K562 (cell line): Measurements from ENCODE around the gene ZER1. TPM values are rescaled to one million over a fixed set of nuclear protein-coding genes. Genes with fewer than 3 reads are reported as not detected.

Experiments
- C11orf30 ChIP-seq: fragments of 450-650 bp; IDR thresholded peaks from 2 replicates; pipeline ENCODE4 v1.6.1; 2016; ENCODE audit warnings: low read depth, mild to moderate bottlenecking
- ESRRA ChIP-seq: fragments of 450-650 bp; IDR thresholded peaks from 2 replicates; pipeline ENCODE4 v1.6.1; 2014; ENCODE audit warnings: low read depth, mild to moderate bottlenecking, moderate library complexity, borderline replicate concordance
- NR4A1 ChIP-seq, 2 experiments: fragments of 250-450 bp in 1 of 2; fragments of 450-650 bp in 1 of 2; sonication (Bioruptor Pico) in 1 of 2; IDR thresholded peaks; 2 replicates each; pipeline versions ENCODE4 v1.4.0 to v1.6.1; 2016 to 2020; ENCODE audit warnings: mild to moderate bottlenecking in 2 of 2, missing compliant biosample characterization in 1 of 2, missing genetic modification characterization in 1 of 2, moderate library complexity in 1 of 2
- ZNF212 ChIP-seq: fragments of 450-650 bp; formaldehyde crosslinking; IDR thresholded peaks from 2 replicates; pipeline ENCODE4 v1.4.0; 2020; ENCODE audit warnings: mild to moderate bottlenecking
- ZNF75A ChIP-seq: fragments of 450-650 bp; formaldehyde crosslinking; IDR thresholded peaks from 2 replicates; pipeline ENCODE4 v1.4.0; 2020; ENCODE audit warnings: mild to moderate bottlenecking
- polyA plus RNA-seq, 8 experiments: library from polyadenylated mRNA; depleted of rRNA in 4 of 8; stranded (reverse) in 5 of 8; unstranded in 3 of 8; fragments of >200 nt; fragmentation: Nextera tagmentation in 2 of 8; fragmentation: Illumina TruSeq in 1 of 8; extraction: Ambion mirVana in 2 of 8; extraction: Trizol in 1 of 8; gene quantifications; 2 replicates each; pipeline versions ENCODE4 v1.2.1 to v1.2.3, GENCODE V29; 2011 to 2014; ENCODE audit warnings: inconsistent platforms in 1 of 8, missing spikeins in 1 of 8
- total RNA-seq, 7 experiments: library from RNA; depleted of rRNA in 6 of 7; stranded (reverse); fragments of >200 nt in 6 of 7; fragmentation: Illumina TruSeq in 2 of 7; extraction: Trizol in 2 of 7; gene quantifications; 2 replicates each; pipeline versions ENCODE4 v1.2.1 to v1.2.3, GENCODE V29; 2011 to 2021; ENCODE audit warnings: low replicate concordance in 1 of 7
- TF ChIP-seq, protein P1 (sequence below): fragments of 200-800 bp; sonication (Bioruptor generic); IDR thresholded peaks from 2 replicates; pipeline ENCODE4 v1.6.1; 2017; ENCODE audit warnings: missing genetic modification characterization, missing compliant biosample characterization
- TF ChIP-seq, protein P2 (sequence below): fragments of 250-450 bp; sonication (Bioruptor Pico); IDR thresholded peaks from 2 replicates; pipeline ENCODE4 v1.4.0; 2020; ENCODE audit warnings: mild to moderate bottlenecking, moderate library complexity, borderline replicate concordance
- TF ChIP-seq, protein P3 (sequence below): sonication (generic); formaldehyde crosslinking; IDR thresholded peaks from 2 replicates; pipeline ENCODE4 v1.8.1; 2023; ENCODE audit warnings: mild to moderate bottlenecking, missing genetic modification reagents, moderate library complexity

ZER1 gene
- total and polyA plus RNA-seq, 9 of the 15 experiments (the other 6 are each of a cell fraction or from before 2014, with no cell fraction given): 0.07 to 10.7 (median 6.2) TPM

DNA sequence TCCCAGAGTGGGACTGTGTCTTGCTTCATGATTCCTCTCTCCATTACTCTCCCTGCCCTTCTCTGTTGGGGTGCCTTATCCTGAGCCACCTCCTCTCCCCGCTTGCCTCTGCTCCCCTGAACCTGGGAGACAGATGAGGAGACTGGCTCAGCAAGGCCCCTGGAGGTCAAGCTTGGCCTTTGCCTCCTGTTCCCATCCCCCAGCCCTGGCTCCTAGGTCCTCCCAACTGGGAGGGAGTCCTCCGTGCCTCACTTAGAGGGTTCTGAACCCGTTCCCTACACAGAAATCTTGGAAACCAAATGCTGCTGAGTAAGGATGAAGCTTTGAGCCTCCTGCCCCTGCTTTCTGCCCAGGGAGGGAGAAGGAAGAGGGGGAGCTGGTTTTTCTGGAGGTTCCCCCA is 36.8 kb upstream of the ZER1 start (continued):
- TF ChIP-seq, protein P1, sequence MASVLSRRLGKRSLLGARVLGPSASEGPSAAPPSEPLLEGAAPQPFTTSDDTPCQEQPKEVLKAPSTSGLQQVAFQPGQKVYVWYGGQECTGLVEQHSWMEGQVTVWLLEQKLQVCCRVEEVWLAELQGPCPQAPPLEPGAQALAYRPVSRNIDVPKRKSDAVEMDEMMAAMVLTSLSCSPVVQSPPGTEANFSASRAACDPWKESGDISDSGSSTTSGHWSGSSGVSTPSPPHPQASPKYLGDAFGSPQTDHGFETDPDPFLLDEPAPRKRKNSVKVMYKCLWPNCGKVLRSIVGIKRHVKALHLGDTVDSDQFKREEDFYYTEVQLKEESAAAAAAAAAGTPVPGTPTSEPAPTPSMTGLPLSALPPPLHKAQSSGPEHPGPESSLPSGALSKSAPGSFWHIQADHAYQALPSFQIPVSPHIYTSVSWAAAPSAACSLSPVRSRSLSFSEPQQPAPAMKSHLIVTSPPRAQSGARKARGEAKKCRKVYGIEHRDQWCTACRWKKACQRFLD (CRISPR knock-in tag): no peak
- TF ChIP-seq C11orf30 (no peak), ZNF212 (CRISPR knock-in tag) (no peak), ESRRA (no peak), ZNF75A (CRISPR knock-in tag) (no peak), NR4A1 (CRISPR knock-in tag; IDR thresholded peaks at IDR 0.05) (no peak), NR4A1 (tag; IDR thresholded peaks at IDR 0.05) (no peak)
- TF ChIP-seq, protein P2, sequence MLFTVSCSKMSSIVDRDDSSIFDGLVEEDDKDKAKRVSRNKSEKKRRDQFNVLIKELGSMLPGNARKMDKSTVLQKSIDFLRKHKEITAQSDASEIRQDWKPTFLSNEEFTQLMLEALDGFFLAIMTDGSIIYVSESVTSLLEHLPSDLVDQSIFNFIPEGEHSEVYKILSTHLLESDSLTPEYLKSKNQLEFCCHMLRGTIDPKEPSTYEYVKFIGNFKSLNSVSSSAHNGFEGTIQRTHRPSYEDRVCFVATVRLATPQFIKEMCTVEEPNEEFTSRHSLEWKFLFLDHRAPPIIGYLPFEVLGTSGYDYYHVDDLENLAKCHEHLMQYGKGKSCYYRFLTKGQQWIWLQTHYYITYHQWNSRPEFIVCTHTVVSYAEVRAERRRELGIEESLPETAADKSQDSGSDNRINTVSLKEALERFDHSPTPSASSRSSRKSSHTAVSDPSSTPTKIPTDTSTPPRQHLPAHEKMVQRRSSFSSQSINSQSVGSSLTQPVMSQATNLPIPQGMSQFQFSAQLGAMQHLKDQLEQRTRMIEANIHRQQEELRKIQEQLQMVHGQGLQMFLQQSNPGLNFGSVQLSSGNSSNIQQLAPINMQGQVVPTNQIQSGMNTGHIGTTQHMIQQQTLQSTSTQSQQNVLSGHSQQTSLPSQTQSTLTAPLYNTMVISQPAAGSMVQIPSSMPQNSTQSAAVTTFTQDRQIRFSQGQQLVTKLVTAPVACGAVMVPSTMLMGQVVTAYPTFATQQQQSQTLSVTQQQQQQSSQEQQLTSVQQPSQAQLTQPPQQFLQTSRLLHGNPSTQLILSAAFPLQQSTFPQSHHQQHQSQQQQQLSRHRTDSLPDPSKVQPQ (CRISPR knock-in tag): no peak
- TF ChIP-seq, protein P3, sequence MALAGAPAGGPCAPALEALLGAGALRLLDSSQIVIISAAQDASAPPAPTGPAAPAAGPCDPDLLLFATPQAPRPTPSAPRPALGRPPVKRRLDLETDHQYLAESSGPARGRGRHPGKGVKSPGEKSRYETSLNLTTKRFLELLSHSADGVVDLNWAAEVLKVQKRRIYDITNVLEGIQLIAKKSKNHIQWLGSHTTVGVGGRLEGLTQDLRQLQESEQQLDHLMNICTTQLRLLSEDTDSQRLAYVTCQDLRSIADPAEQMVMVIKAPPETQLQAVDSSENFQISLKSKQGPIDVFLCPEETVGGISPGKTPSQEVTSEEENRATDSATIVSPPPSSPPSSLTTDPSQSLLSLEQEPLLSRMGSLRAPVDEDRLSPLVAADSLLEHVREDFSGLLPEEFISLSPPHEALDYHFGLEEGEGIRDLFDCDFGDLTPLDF (CRISPR knock-in tag): no peak
